Cardiac fibroblast (primary cell): Measurements from ENCODE around the gene ALOX5.
A peak's percentile ranks its signal among the peaks of the same experiment; 100 is the strongest.

Experiments
- DNase-seq, 2 donors: peaks; one replicate each; pipeline versions ENCODE4 v3.0.0 to v3.0.0-alpha.2; 2010; ENCODE audit warnings: low read depth in 2 of 2
- H3K4me3 ChIP-seq, 2 donors: replicated peaks in 1 of 2; 1 replicate in 1 of 2; 2 replicates in 1 of 2; pipeline ENCODE4 v1.5.1; 2011; ENCODE audit warnings: low read depth in 2 of 2, low read length in 2 of 2, mild to moderate bottlenecking in 2 of 2, moderate library complexity in 1 of 2
- CTCF ChIP-seq: IDR thresholded peaks from one replicate; pipeline ENCODE4 v1.5.1; 2011; ENCODE audit warnings: low read depth, mild to moderate bottlenecking, low read length, inconsistent platforms

Gene ALOX5

DNA sequence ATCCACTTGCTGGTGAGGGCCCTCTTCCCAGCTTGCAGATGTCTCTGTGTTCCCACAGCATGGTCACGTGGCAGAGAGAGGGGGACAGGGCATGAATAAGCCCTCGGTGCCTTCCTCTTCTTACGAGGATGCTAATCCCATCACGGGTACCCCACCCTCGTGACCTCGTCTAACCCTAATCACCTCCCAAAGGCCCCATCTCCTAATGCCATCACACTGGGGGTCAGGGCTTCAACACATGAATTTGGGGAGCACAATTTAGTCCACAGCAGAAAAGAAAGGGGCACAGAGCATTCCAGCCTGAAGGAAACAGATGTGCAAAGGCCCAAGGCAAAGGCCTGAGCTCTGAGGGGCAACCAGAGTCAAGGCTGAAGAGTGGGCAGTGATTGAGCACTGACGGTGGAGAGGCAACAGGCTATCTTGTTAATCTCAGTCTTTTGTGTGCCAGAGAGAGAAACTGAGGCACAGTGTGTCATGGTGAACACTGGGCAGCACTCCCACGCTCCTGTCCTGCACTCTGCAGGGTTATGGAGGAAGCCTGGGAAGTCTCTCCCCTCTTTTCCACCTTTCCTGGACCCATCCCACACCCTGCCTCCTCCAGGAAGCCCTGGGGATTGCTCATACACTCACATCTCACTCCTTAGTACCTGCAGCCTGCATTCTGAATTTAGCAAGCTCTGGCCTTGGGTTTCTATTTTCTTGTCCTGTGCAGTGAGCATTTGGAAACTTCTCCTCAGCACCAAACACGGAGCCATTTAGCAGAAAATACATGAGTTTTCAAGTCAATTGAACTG is 49.0 kb downstream of the ALOX5 start:
- H3K4me3 ChIP-seq = no peak overlapping the region
- TF ChIP-seq CTCF = no peak
- no peak for DNase-seq

- no peak for TF ChIP-seq CTCF
- DNase-seq = no peak
- no peak overlapping the region for H3K4me3 ChIP-seq
These were observed 50.0 kb downstream of the ALOX5 start for GRCh38 chr10:45423976-45424499.

- H3K4me3 ChIP-seq = no peak overlapping the region
- DNase-seq = no peak
- TF ChIP-seq CTCF = no peak
These were observed 50.8 kb downstream of the ALOX5 start for GRCh38 chr10:45424668-45425404.

GRCh38 chr10:45425621-45426563 is 51.9 kb downstream of the ALOX5 start:
- no peak overlapping the region for H3K4me3 ChIP-seq
- TF ChIP-seq CTCF = no peak
- peak in 1 of 2 donors; percentile 32 for DNase-seq

- no peak for DNase-seq
- TF ChIP-seq CTCF = no peak
- H3K4me3 ChIP-seq = no peak overlapping the region
These were observed 53.4 kb downstream of the ALOX5 start for GRCh38 chr10:45427262-45427969.

- no peak overlapping the region for H3K4me3 ChIP-seq
- DNase-seq = no peak
- TF ChIP-seq CTCF = no peak
These were observed 54.0 kb downstream of the ALOX5 start for GRCh38 chr10:45427970-45428366.
